Mesothelial cell of epicardium (in vitro differentiated cells): Measurements from ENCODE around the gene NCAPG2. TPM values are rescaled to one million over a fixed set of nuclear protein-coding genes. Genes with fewer than 3 reads are reported as not detected.

Experiments used
- DNase-seq, 2 experiments: peaks; one replicate each; pipeline ENCODE4 v3.0.0; 2021; ENCODE audit warnings: low spot score in 2 of 2; ENCODE audit not compliant: unreplicated experiment in 2 of 2
- H3K27ac Mint-ChIP-seq: 2 replicates; pipeline ENCODE4 v1.8.0; 2021; ENCODE audit warnings: mixed read lengths
- H3K27me3 Mint-ChIP-seq: 2 replicates; pipeline ENCODE4 v1.8.0; 2021; ENCODE audit warnings: low read depth, mixed read lengths
- H3K36me3 Mint-ChIP-seq: 2 replicates; pipeline ENCODE4 v1.8.0; 2021; ENCODE audit warnings: mixed read lengths
- H3K4me1 Mint-ChIP-seq: 2 replicates; pipeline ENCODE4 v1.8.0; 2021; ENCODE audit warnings: mixed read lengths
- H3K4me3 Mint-ChIP-seq: 2 replicates; pipeline ENCODE4 v1.8.0; 2021; ENCODE audit warnings: mild to moderate bottlenecking, moderate library complexity, mixed read lengths
- H3K9me3 Mint-ChIP-seq: 2 replicates; pipeline ENCODE4 v1.8.0; 2021; ENCODE audit warnings: mixed read lengths
- total RNA-seq: library from RNA; stranded (reverse); gene quantifications from 3 replicates; pipeline ENCODE4 v1.2.1, GENCODE V29; 2021
- TF ChIP-seq, protein P1 (sequence below): fragments of 200-600 bp; sonication (generic); IDR thresholded peaks from one replicate; pipeline ENCODE4 v1.5.0; 2021; ENCODE audit warnings: antibody characterized with exemption; ENCODE audit not compliant: unreplicated experiment

Gene NCAPG2
- total RNA-seq, 1 donor from 2014 or later: 22.5 TPM

DNA sequence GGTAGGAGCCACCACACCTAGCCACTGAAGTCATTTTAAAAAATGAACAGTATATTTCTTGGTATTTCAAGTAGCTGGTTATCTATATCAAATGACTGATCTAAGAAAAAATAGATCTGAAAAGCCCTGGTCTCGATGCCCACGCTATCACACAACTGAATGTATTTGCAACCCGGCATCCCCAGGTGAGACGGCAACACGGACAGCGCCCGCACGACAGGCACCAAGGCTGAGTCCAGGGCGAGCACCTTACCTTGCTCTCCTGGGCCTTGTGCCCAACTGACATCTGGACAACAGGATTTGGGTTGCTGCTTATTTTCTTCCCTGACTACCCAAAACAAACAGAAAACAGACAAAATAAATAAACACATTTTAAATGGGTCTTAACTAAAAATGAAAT lies 44.8 kb upstream of the NCAPG2 start:
- TF ChIP-seq, protein P1, sequence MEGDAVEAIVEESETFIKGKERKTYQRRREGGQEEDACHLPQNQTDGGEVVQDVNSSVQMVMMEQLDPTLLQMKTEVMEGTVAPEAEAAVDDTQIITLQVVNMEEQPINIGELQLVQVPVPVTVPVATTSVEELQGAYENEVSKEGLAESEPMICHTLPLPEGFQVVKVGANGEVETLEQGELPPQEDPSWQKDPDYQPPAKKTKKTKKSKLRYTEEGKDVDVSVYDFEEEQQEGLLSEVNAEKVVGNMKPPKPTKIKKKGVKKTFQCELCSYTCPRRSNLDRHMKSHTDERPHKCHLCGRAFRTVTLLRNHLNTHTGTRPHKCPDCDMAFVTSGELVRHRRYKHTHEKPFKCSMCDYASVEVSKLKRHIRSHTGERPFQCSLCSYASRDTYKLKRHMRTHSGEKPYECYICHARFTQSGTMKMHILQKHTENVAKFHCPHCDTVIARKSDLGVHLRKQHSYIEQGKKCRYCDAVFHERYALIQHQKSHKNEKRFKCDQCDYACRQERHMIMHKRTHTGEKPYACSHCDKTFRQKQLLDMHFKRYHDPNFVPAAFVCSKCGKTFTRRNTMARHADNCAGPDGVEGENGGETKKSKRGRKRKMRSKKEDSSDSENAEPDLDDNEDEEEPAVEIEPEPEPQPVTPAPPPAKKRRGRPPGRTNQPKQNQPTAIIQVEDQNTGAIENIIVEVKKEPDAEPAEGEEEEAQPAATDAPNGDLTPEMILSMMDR: no peak
- no peaks in the 10 kb centered on the region for H3K9me3 Mint-ChIP-seq
- no peak overlapping the region for H3K27ac Mint-ChIP-seq
- no peaks in the 10 kb centered on the region for H3K4me1 Mint-ChIP-seq
- H3K36me3 Mint-ChIP-seq: peaks cover 15% of the 10 kb centered on the region
- no peak for DNase-seq
- no peak overlapping the region for H3K4me3 Mint-ChIP-seq
- H3K27me3 Mint-ChIP-seq: no peaks in the 10 kb centered on the region

DNA sequence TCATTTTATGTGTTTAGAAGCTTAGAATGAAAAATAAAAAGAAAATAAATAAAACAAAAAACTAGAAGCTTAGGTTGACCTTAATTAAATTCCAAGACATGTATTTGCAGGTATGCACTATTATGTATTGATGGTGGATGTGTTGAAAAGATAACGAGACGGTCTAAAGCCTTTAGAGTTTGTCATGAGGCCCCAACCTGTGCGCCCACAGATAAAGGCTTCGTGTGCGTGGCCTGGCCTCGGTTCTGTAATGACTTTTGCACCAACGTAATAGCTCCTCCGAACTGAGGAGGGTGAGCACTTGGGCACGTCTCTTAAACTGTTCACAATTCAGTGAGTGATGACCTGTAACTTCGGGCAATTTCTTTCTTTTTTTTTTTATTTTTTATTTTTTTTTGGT lies 43.7 kb upstream of the NCAPG2 start:
- DNase-seq: no peak
- no peak overlapping the region for H3K4me3 Mint-ChIP-seq
- no peaks in the 10 kb centered on the region for H3K27me3 Mint-ChIP-seq
- no peaks in the 10 kb centered on the region for H3K4me1 Mint-ChIP-seq
- TF ChIP-seq, protein P1: no peak
- no peak overlapping the region for H3K27ac Mint-ChIP-seq
- H3K9me3 Mint-ChIP-seq: no peaks in the 10 kb centered on the region
- H3K36me3 Mint-ChIP-seq: peaks cover 17% of the 10 kb centered on the region

DNA sequence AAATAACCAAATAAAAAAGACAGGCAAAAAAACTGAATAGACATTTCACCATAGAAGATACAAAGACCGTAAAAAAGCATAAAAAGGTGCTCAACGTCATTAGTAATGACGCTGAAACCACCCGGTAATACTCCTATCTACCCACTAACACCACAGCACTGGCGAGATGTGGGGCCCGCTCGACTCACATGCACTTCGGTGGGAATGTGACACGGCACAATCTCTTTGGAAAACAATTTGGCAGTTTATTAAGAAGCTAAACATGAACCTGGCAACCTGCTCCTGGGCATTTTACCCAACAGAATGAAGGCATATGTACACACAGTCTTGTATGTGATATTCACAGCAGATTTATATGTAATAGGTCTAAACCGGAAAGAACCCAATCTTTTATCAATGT lies 42.8 kb upstream of the NCAPG2 start:
- no peak overlapping the region for H3K4me3 Mint-ChIP-seq
- no peaks in the 10 kb centered on the region for H3K4me1 Mint-ChIP-seq
- no peaks in the 10 kb centered on the region for H3K27me3 Mint-ChIP-seq
- no peaks in the 10 kb centered on the region for H3K9me3 Mint-ChIP-seq
- TF ChIP-seq, protein P1: no peak
- H3K36me3 Mint-ChIP-seq: peaks cover 25% of the 10 kb centered on the region
- H3K27ac Mint-ChIP-seq: no peak overlapping the region
- DNase-seq: no peak

DNA sequence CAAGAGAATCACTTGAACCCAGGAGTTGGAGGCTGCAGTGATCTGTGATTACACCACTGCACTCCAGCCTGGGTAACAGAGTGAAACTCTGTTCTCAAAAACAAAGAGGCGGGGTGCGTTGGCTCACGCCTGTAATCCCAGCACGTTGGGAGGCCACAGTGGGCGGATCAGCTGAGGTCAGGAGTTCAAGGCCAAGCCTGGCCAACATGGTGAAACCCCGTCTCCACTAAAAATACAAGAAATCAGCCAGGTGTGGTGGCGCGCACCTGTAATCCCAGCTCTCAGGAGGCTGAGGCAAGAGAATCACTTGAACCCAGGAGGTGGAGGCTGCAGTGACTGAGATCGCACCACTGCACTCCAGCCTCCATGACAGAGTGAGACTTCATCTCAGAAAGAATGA lies 42.4 kb upstream of the NCAPG2 start:
- H3K9me3 Mint-ChIP-seq: no peaks in the 10 kb centered on the region
- H3K27ac Mint-ChIP-seq: no peak overlapping the region
- DNase-seq: no peak
- H3K27me3 Mint-ChIP-seq: no peaks in the 10 kb centered on the region
- TF ChIP-seq, protein P1: no peak
- H3K36me3 Mint-ChIP-seq: peaks cover 28% of the 10 kb centered on the region
- no peak overlapping the region for H3K4me3 Mint-ChIP-seq
- H3K4me1 Mint-ChIP-seq: no peaks in the 10 kb centered on the region

DNA sequence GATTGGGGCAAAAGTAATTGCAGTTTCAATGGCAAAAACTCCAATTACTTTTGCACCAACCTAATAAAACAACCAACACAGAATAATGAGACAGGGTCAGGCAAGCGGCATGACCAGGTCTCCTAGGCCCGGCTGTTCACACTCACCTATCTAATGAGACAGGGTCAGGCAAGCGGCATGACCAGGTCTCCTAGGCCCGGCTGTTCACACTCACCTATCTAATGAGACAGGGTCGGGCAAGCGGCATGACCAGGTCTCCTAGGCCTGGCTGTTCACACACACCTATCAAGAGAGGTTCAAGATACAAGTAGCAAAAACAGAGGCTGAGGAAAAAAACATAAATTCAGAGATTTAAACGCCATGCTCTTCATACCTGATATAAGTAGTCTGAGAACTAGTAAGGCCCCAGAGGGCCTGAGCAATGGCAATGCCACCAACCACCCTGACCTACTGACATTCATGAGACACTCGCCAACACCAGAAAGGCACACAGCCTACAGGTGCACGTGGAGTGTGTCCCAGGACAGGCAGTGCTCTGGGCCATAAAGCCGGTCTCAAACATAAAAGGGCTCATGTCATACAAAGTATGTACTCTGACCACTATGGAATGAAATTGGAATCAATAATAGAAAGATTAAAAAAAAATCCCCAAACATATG lies 40.6 kb upstream of the NCAPG2 start:
- Mint-ChIP-seq H3K36me3 (peaks cover 30% of the 10 kb centered on the region), H3K4me1 (no peaks in the 10 kb centered on the region), H3K4me3 (no peak overlapping the region), H3K9me3 (no peaks in the 10 kb centered on the region), H3K27me3 (no peaks in the 10 kb centered on the region), H3K27ac (no peak overlapping the region)
- TF ChIP-seq, protein P1: no peak
- no peak for DNase-seq

DNA sequence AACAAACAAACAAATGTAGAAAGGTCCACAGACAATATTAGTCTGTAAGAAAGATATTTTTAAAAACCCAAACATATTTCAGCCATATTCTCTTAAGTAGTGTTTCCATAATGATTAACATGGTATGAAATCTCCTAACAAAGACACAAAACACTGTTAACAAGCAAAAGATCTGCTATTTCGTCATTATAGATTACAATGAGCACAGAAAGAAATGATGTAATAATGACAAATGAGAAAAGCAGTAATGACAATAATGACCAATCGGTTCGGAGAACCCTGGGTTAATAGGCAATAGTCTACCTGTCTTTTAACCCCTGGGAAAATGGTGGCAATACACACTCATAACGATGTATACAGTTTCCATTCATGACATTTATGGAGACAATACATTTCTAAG lies 39.5 kb upstream of the NCAPG2 start:
- Mint-ChIP-seq H3K4me3 (no peak overlapping the region), H3K36me3 (peaks cover 33% of the 10 kb centered on the region), H3K27me3 (no peaks in the 10 kb centered on the region), H3K27ac (no peak overlapping the region), H3K4me1 (no peaks in the 10 kb centered on the region), H3K9me3 (no peaks in the 10 kb centered on the region)
- TF ChIP-seq, protein P1: no peak
- no peak for DNase-seq
